GM23248 (cell line): ENCODE results near the gene CLRN1. TPM values are rescaled to one million over a fixed set of nuclear protein-coding genes. Genes with fewer than 3 reads are reported as not detected.

Experiments used
- DNase-seq: peaks from one replicate; pipeline ENCODE4 v3.0.0-alpha.2; 2015
- H2AFZ ChIP-seq: fragments of 200-600 bp; sonication (generic); 2 replicates; pipeline ENCODE4 v1.6.1; 2016; ENCODE audit warnings: antibody characterized with exemption
- H3F3A ChIP-seq: fragments of 200-600 bp; sonication (generic); 2 replicates; pipeline ENCODE4 v1.6.1; 2016; ENCODE audit warnings: mild to moderate bottlenecking, antibody characterized with exemption, mixed run types; ENCODE audit not compliant: insufficient read depth
- H3K27ac ChIP-seq: fragments of 200-600 bp; sonication (generic); 2 replicates; pipeline ENCODE4 v1.5.1; 2016; ENCODE audit warnings: mild to moderate bottlenecking
- H3K27me3 ChIP-seq: fragments of 200-600 bp; sonication (generic); replicated peaks from 2 replicates; pipeline ENCODE4 v1.6.1; 2016; ENCODE audit warnings: mild to moderate bottlenecking; ENCODE audit not compliant: insufficient read depth
- H3K36me3 ChIP-seq: fragments of 200-600 bp; sonication (generic); 2 replicates; pipeline ENCODE4 v1.6.1; 2016; ENCODE audit warnings: low read depth, mild to moderate bottlenecking
- H3K4me1 ChIP-seq: fragments of 200-600 bp; sonication (generic); 2 replicates; pipeline ENCODE4 v1.6.1; 2016; ENCODE audit warnings: mild to moderate bottlenecking; ENCODE audit not compliant: insufficient read depth
- H3K4me2 ChIP-seq: fragments of 200-600 bp; sonication (generic); one replicate; pipeline ENCODE4 v1.6.1; 2016; ENCODE audit warnings: mild to moderate bottlenecking; ENCODE audit not compliant: unreplicated experiment
- H3K4me3 ChIP-seq: fragments of 200-600 bp; sonication (generic); 2 replicates; pipeline ENCODE4 v1.5.1; 2016; ENCODE audit warnings: mild to moderate bottlenecking
- H3K79me2 ChIP-seq: fragments of 200-600 bp; sonication (generic); 2 replicates; pipeline ENCODE4 v1.6.1; 2016; ENCODE audit warnings: mild to moderate bottlenecking; ENCODE audit not compliant: insufficient read depth
- H3K9ac ChIP-seq: fragments of 200-600 bp; sonication (generic); 2 replicates; pipeline ENCODE4 v1.6.1; 2016; ENCODE audit warnings: mild to moderate bottlenecking
- H3K9me2 ChIP-seq: fragments of 200-600 bp; sonication (generic); 2 replicates; pipeline ENCODE4 v1.6.1; 2016; ENCODE audit warnings: mixed run types, mild to moderate bottlenecking, moderate library complexity; ENCODE audit not compliant: insufficient read depth
- H3K9me3 ChIP-seq: fragments of 200-600 bp; sonication (generic); one replicate; pipeline ENCODE4 v1.6.1; 2017; ENCODE audit warnings: low read depth
- H4K20me1 ChIP-seq: fragments of 200-600 bp; sonication (generic); 2 replicates; pipeline ENCODE4 v1.6.0; 2016; ENCODE audit not compliant: insufficient read depth
- EZH2 ChIP-seq: fragments of 200-600 bp; sonication (generic); IDR thresholded peaks from 2 replicates; pipeline ENCODE4 v1.6.1; 2018; ENCODE audit warnings: antibody characterized with exemption, mild to moderate bottlenecking; ENCODE audit not compliant: insufficient read depth, poor library complexity, severe bottlenecking
- EZH2phosphoT487 ChIP-seq: fragments of 200-600 bp; sonication (generic); IDR thresholded peaks from 2 replicates; pipeline ENCODE4 v1.6.1; 2018; ENCODE audit warnings: antibody characterized with exemption, moderate library complexity, mild to moderate bottlenecking, low read depth; ENCODE audit not compliant: insufficient read depth
- WGBS, 2 experiments: methylation state at CpG; one replicate each; pipeline ENCODE4 v1.1.6; 2015 to 2017; ENCODE audit warnings: low lambda C conversion rate in 2 of 2, low coverage in 1 of 2; ENCODE audit errors: missing lambda C conversion rate in 2 of 2; 5-methylcytosine and 5-hydroxymethylcytosine counted together
- in situ Hi-C: fragments of 300-500 bp; cut with MboI; formaldehyde crosslinking; loops from 2 replicates; pipeline ENCODE4 v1.15.0; 2020
- polyA plus RNA-seq: library from polyadenylated mRNA; unstranded; fragments of >200 nt; fragmentation: Nextera tagmentation; extraction: Ambion mirVana; gene quantifications from 2 replicates; pipeline ENCODE4 v1.2.1, GENCODE V29; 2016
- total RNA-seq: library from RNA; depleted of rRNA; stranded (reverse); fragments of >200 nt; shearing (Covaris generic); gene quantifications from 2 replicates; pipeline ENCODE4 v1.2.3, GENCODE V29; 2014

CLRN1 gene
- total and polyA plus RNA-seq, 2 experiments from 2014 or later, result not detected

GRCh38 chr3:150951923-150952322 lies 20.6 kb downstream of the CLRN1 start:
- H3K27me3 ChIP-seq, result peaks cover 55% of the 10 kb centered on the region
- DNase-seq, result no peak
- WGBS, 2 experiments, result 82 to 83% methylated on average over 13 of the region's 13 CpGs

GRCh38 chr3:150945226-150946032 lies 27.1 kb downstream of the CLRN1 start:
- no peaks in the 10 kb centered on the region for H3K9me3 ChIP-seq
- H3K9me2 ChIP-seq, result no peaks in the 10 kb centered on the region
- no peak overlapping the region for H3K9ac ChIP-seq
- H3K27me3 ChIP-seq, result peaks cover 34% of the 10 kb centered on the region
- H3K36me3 ChIP-seq, result no peaks in the 10 kb centered on the region
- in situ Hi-C loops, result no loop called here
- no peak for TF ChIP-seq EZH2phosphoT487
- no peak for TF ChIP-seq EZH2
- DNase-seq, result peak; percentile 82
- H3K4me1 ChIP-seq, result peaks cover 5% of the 10 kb centered on the region; the same call in 1 of the 2 replicates
- no peaks in the 10 kb centered on the region for H3F3A ChIP-seq
- H2AFZ ChIP-seq, result no peak overlapping the region
- H4K20me1 ChIP-seq, result no peaks in the 10 kb centered on the region
- H3K4me2 ChIP-seq, result no peak overlapping the region
- no peak overlapping the region for H3K4me3 ChIP-seq
- no peaks in the 10 kb centered on the region for H3K79me2 ChIP-seq
- H3K27ac ChIP-seq, result no peak overlapping the region
- 38 to 41% methylated on average over 3 of the region's 3 CpGs for WGBS, 2 experiments

More at GRCh38 chr3:150951923-150952322, 20.6 kb downstream of the CLRN1 start:
- no peak overlapping the region for H2AFZ ChIP-seq
- no peaks in the 10 kb centered on the region for H3K79me2 ChIP-seq
- H3K27ac ChIP-seq, result no peak overlapping the region
- H3F3A ChIP-seq, result no peaks in the 10 kb centered on the region
- no peaks in the 10 kb centered on the region for H3K9me2 ChIP-seq
- no peak overlapping the region for H3K4me3 ChIP-seq
- in situ Hi-C loops, result no loop called here
- no peaks in the 10 kb centered on the region for H3K36me3 ChIP-seq
- TF ChIP-seq EZH2phosphoT487, result no peak
- no peak for TF ChIP-seq EZH2
- H4K20me1 ChIP-seq, result no peaks in the 10 kb centered on the region
- H3K4me2 ChIP-seq, result no peak overlapping the region
- H3K9ac ChIP-seq, result no peak overlapping the region
- H3K9me3 ChIP-seq, result no peaks in the 10 kb centered on the region
- no peaks in the 10 kb centered on the region for H3K4me1 ChIP-seq

GRCh38 chr3:150942221-150942620 lies 30.3 kb downstream of the CLRN1 start:
- Histone ChIP-seq H3F3A (no peaks in the 10 kb centered on the region), H3K4me2 (no peak overlapping the region)

GRCh38 chr3:150936693-150937092 lies 35.8 kb downstream of the CLRN1 start:
- Histone ChIP-seq H3K9me3 (no peaks in the 10 kb centered on the region), H3K9ac (no peak overlapping the region), H3K79me2 (no peaks in the 10 kb centered on the region), H3K36me3 (no peaks in the 10 kb centered on the region), H3K4me3 (no peak overlapping the region), H3K27ac (no peak overlapping the region), H2AFZ (no peak overlapping the region), H4K20me1 (no peaks in the 10 kb centered on the region), H3K9me2 (no peaks in the 10 kb centered on the region), H3K4me2 (no peak overlapping the region), H3F3A (no peaks in the 10 kb centered on the region), H3K27me3 (peaks cover 45% of the 10 kb centered on the region), H3K4me1 (no peaks in the 10 kb centered on the region)
- TF ChIP-seq EZH2, result no peak
- no peak for TF ChIP-seq EZH2phosphoT487
- 12 to 20% methylated on average over 2 of the region's 2 CpGs for WGBS, 2 experiments
- no peak for DNase-seq
- in situ Hi-C loops, result no loop called here

More at GRCh38 chr3:150942221-150942620, 30.3 kb downstream of the CLRN1 start:
- H3K36me3 ChIP-seq, result no peaks in the 10 kb centered on the region
- TF ChIP-seq EZH2phosphoT487 (no peak), EZH2 (no peak)
- H2AFZ ChIP-seq, result no peak overlapping the region
- no peak overlapping the region for H3K4me3 ChIP-seq
- no peaks in the 10 kb centered on the region for H3K9me3 ChIP-seq
- no peak for DNase-seq
- no peaks in the 10 kb centered on the region for H3K9me2 ChIP-seq
- no peaks in the 10 kb centered on the region for H4K20me1 ChIP-seq
- H3K27ac ChIP-seq, result no peak overlapping the region
- no peaks in the 10 kb centered on the region for H3K79me2 ChIP-seq
- in situ Hi-C loops, result no loop called here
- no peak overlapping the region for H3K9ac ChIP-seq
- peaks cover 33% of the 10 kb centered on the region for H3K27me3 ChIP-seq
- 42 to 50% methylated on average over 3 of the region's 3 CpGs for WGBS, 2 experiments
- peaks cover 5% of the 10 kb centered on the region; the same call in 1 of the 2 replicates for H3K4me1 ChIP-seq
